ENCODE data around the gene TEAD1.

TEAD1 gene

GRCh38 chr11:12673924-12674570 is at the start of gene TEAD1:
Gene TEAD1 (plus strand): TSS chr11:12674421.
- ATAC-seq (ENCODE audit: low read depth): peak; percentile 74
- H3K4me3 ChIP-seq (ENCODE audit: severe bottlenecking): peak within 1 kb of the TSS; percentile 92
- TF ChIP-seq CTCF (IDR thresholded peaks at IDR 0.05; ENCODE audit: poor library complexity, severe bottlenecking): no peak
- peak within 1 kb of the TSS; percentile 84 for H3K27ac ChIP-seq (ENCODE audit: poor library complexity, severe bottlenecking)
- H3K9me3 ChIP-seq (ENCODE audit: severe bottlenecking): no peaks in the 10 kb centered on the region
- no peaks in the 10 kb centered on the region for H3K27me3 ChIP-seq (ENCODE audit: insufficient read depth, poor library complexity, severe bottlenecking)
- peak; percentile 92 for DNase-seq (ENCODE audit: low spot score)
- H3K4me1 ChIP-seq (ENCODE audit: insufficient read depth, poor library complexity, severe bottlenecking): peaks cover 18% of the 10 kb centered on the region
- peaks cover 32% of the 10 kb centered on the region for H3K36me3 ChIP-seq (ENCODE audit: low read depth)

- Histone ChIP-seq H3K27me3 (ENCODE audit: insufficient read depth, poor library complexity, severe bottlenecking) (no peaks in the 10 kb centered on the region), H3K4me1 (ENCODE audit: insufficient read depth, poor library complexity, severe bottlenecking) (peaks cover 15% of the 10 kb centered on the region), H3K27ac (ENCODE audit: poor library complexity, severe bottlenecking) (peak overlapping the region; percentile 67), H3K36me3 (ENCODE audit: low read depth) (no peaks in the 10 kb centered on the region), H3K4me3 (ENCODE audit: severe bottlenecking) (no peak overlapping the region), H3K9me3 (ENCODE audit: severe bottlenecking) (peaks cover 13% of the 10 kb centered on the region)
- no peak for TF ChIP-seq CTCF (IDR thresholded peaks at IDR 0.05; ENCODE audit: poor library complexity, severe bottlenecking)
- no peak for DNase-seq (ENCODE audit: low spot score)
- ATAC-seq (ENCODE audit: low read depth): no peak
These were observed 49.6 kb upstream of the TEAD1 start for GRCh38 chr11:12624595-12624994.

- Histone ChIP-seq H3K36me3 (ENCODE audit: low read depth) (no peaks in the 10 kb centered on the region), H3K4me1 (ENCODE audit: insufficient read depth, poor library complexity, severe bottlenecking) (peaks cover 15% of the 10 kb centered on the region), H3K27me3 (ENCODE audit: insufficient read depth, poor library complexity, severe bottlenecking) (no peaks in the 10 kb centered on the region), H3K4me3 (ENCODE audit: severe bottlenecking) (no peak overlapping the region), H3K27ac (ENCODE audit: poor library complexity, severe bottlenecking) (peak overlapping the region; percentile 67), H3K9me3 (ENCODE audit: severe bottlenecking) (peaks cover 13% of the 10 kb centered on the region)
- no peak for DNase-seq (ENCODE audit: low spot score)
- no peak for TF ChIP-seq CTCF (IDR thresholded peaks at IDR 0.05; ENCODE audit: poor library complexity, severe bottlenecking)
- ATAC-seq (ENCODE audit: low read depth): peak; percentile 97
These were observed 48.7 kb upstream of the TEAD1 start for GRCh38 chr11:12625438-12626071.

- DNase-seq (ENCODE audit: low spot score) (no peak), ATAC-seq (ENCODE audit: low read depth) (no peak)
- H3K27ac ChIP-seq (ENCODE audit: poor library complexity, severe bottlenecking): peak overlapping the region; percentile 67
- no peaks in the 10 kb centered on the region for H3K36me3 ChIP-seq (ENCODE audit: low read depth)
- no peak for TF ChIP-seq CTCF (IDR thresholded peaks at IDR 0.05; ENCODE audit: poor library complexity, severe bottlenecking)
- peaks cover 15% of the 10 kb centered on the region for H3K4me1 ChIP-seq (ENCODE audit: insufficient read depth, poor library complexity, severe bottlenecking)
- no peak overlapping the region for H3K4me3 ChIP-seq (ENCODE audit: severe bottlenecking)
- peaks cover 13% of the 10 kb centered on the region for H3K9me3 ChIP-seq (ENCODE audit: severe bottlenecking)
- H3K27me3 ChIP-seq (ENCODE audit: insufficient read depth, poor library complexity, severe bottlenecking): no peaks in the 10 kb centered on the region
These were observed 47.6 kb upstream of the TEAD1 start for GRCh38 chr11:12626616-12627015.

- no peaks in the 10 kb centered on the region for H3K27me3 ChIP-seq (ENCODE audit: insufficient read depth, poor library complexity, severe bottlenecking)
- peaks cover 13% of the 10 kb centered on the region for H3K9me3 ChIP-seq (ENCODE audit: severe bottlenecking)
- no peak overlapping the region for H3K27ac ChIP-seq (ENCODE audit: poor library complexity, severe bottlenecking)
- ATAC-seq (ENCODE audit: low read depth) (no peak), DNase-seq (ENCODE audit: low spot score) (no peak)
- H3K4me3 ChIP-seq (ENCODE audit: severe bottlenecking): no peak overlapping the region
- peaks cover 15% of the 10 kb centered on the region for H3K4me1 ChIP-seq (ENCODE audit: insufficient read depth, poor library complexity, severe bottlenecking)
- H3K36me3 ChIP-seq (ENCODE audit: low read depth): no peaks in the 10 kb centered on the region
- no peak for TF ChIP-seq CTCF (IDR thresholded peaks at IDR 0.05; ENCODE audit: poor library complexity, severe bottlenecking)
These were observed 45.9 kb upstream of the TEAD1 start for GRCh38 chr11:12628314-12628713.
